AG10803 (cell line): ENCODE data around the gene CDK2AP2.
"Not testable (repeated sequence)": the region's sequence is repeated elsewhere in the genome, so short reads cannot be mapped to it uniquely, and the experiment has no call there.

Experiments used
- DNase-seq: peaks from one replicate; pipeline ENCODE4 v3.0.0; 2010; ENCODE audit warnings: low read depth
- H3K4me3 ChIP-seq: 2 replicates; pipeline ENCODE4 v1.5.1; 2011; ENCODE audit warnings: mild to moderate bottlenecking, low read length, control low read depth
- TF ChIP-seq, protein P1 (sequence below): conservative IDR thresholded peaks from 2 replicates; pipeline ENCODE4 v1.5.1; 2011; ENCODE audit warnings: mild to moderate bottlenecking, low read length, control low read depth, inconsistent platforms

Gene CDK2AP2

DNA sequence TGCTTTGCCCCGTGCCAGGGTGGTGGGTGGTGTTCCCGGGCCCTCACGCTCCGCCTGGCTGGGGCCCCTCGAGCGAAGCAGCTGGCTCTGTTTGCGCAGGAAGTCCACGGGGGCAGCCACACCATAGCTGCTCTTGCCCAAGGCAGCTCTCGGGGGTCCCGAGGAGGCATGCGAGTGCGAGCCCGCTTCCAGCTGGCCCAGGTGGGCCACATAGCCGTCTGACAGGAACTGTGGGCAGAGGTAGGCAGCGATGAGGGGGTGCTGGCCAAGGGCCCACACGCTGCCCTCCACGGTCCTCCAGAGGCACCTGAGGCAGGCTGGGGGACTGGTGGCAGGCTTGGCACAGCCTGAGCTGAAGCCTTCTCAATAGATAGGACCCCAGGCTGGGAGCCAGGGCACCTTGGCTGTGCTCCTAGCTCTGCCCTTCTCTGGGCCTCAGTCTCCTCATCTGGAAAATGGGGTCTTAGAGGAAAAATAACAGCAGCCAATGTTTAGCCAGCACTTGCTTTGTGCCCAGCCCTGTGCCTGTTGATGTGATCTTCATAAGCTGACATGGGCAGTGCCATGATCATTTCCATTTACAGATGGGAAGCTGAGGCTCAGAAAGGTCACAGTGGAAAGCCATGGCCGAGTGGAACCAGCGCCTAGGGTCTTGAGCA lies 15.8 kb downstream of the CDK2AP2 start:
- DNase-seq: no peak
- no peak overlapping the region for H3K4me3 ChIP-seq
- TF ChIP-seq, protein P1, sequence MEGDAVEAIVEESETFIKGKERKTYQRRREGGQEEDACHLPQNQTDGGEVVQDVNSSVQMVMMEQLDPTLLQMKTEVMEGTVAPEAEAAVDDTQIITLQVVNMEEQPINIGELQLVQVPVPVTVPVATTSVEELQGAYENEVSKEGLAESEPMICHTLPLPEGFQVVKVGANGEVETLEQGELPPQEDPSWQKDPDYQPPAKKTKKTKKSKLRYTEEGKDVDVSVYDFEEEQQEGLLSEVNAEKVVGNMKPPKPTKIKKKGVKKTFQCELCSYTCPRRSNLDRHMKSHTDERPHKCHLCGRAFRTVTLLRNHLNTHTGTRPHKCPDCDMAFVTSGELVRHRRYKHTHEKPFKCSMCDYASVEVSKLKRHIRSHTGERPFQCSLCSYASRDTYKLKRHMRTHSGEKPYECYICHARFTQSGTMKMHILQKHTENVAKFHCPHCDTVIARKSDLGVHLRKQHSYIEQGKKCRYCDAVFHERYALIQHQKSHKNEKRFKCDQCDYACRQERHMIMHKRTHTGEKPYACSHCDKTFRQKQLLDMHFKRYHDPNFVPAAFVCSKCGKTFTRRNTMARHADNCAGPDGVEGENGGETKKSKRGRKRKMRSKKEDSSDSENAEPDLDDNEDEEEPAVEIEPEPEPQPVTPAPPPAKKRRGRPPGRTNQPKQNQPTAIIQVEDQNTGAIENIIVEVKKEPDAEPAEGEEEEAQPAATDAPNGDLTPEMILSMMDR: no peak

DNA sequence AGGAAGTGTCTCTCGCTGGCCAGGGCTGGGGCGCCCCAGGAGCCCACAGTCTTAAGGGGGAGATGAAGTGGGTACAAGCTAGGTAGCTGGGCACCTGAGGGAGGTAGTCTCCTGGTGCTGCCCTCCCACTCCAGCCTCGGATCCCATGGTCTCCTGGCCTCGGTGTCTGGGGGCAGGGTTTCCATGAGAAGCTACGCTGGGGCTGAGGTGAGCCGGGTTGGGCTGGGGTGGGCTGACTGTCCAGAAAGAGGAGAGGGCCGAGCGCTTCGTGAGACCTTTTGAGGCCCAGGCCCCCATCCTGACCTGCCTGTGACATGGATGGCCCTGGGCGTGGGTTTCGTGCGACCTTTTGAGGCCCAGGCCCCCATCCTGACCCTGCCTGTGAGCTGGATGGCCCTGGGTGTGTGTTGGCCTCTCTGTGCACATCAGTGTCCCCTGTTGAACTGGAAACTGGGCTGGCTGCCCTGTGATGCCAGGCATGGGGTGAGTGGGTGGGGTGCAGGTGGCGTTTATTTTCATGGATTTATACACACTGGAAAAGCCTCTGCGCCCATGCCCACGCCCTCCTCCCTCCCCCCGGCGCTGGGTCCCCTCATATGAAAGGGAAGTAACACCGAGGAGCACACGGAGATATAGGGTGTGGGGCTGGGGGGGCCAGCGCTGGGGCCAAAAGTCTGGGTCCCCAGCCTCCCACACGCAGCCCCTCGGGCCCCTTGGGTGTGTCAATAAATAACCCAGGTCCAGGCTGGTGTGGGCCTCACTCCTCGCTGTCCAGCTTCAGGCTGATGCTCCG lies 16.5 kb downstream of the CDK2AP2 start:
- TF ChIP-seq, protein P1: no peak
- DNase-seq: no peak
- H3K4me3 ChIP-seq: no peak overlapping the region

DNA sequence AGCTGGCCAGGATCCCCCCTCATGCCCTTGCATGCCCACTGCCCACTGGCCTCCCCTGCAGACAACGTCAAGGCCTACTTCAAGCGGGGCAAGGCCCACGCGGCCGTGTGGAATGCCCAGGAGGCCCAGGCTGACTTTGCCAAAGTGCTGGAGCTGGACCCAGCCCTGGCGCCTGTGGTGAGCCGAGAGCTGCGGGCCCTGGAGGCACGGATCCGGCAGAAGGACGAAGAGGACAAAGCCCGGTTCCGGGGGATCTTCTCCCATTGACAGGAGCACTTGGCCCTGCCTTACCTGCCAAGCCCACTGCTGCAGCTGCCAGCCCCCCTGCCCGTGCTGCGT lies 17.3 kb downstream of the CDK2AP2 start:
- no peak for DNase-seq
- H3K4me3 ChIP-seq: no peak overlapping the region
- TF ChIP-seq, protein P1: no peak

DNA sequence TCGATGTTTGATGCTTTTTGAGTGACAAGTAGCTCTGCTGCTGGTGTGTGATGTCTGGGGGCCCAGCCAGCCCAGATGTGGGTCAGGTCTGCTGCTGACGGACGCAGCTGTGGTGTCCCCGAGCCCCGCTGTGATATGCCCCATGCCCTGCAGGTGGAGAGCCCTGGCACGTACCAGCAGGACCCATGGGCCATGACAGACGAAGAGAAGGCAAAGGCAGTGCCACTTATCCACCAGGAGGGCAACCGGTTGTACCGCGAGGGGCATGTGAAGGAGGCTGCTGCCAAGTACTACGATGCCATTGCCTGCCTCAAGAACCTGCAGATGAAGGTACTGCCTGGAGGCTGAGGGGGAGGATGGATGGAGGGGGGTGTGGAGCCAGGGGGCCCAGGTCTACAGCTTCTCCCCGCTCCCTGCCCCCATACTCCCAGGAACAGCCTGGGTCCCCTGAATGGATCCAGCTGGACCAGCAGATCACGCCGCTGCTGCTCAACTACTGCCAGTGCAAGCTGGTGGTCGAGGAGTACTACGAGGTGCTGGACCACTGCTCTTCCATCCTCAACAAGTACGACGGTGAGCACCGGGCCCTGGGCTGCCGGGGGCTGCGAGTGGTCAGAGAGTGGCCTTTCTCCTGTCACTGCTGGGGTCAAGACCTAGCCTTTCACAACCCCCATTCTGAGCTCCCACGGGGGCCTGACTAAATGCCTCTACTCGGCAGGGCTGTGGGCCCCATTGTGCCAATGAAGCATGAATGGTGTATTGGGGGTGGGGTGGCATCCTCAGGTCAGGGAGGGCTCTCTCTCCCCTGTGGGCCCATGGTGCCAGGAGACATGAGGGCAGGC lies 17.9 kb downstream of the CDK2AP2 start:
- TF ChIP-seq, protein P1: no peak
- no peak overlapping the region for H3K4me3 ChIP-seq
- no peak for DNase-seq

DNA sequence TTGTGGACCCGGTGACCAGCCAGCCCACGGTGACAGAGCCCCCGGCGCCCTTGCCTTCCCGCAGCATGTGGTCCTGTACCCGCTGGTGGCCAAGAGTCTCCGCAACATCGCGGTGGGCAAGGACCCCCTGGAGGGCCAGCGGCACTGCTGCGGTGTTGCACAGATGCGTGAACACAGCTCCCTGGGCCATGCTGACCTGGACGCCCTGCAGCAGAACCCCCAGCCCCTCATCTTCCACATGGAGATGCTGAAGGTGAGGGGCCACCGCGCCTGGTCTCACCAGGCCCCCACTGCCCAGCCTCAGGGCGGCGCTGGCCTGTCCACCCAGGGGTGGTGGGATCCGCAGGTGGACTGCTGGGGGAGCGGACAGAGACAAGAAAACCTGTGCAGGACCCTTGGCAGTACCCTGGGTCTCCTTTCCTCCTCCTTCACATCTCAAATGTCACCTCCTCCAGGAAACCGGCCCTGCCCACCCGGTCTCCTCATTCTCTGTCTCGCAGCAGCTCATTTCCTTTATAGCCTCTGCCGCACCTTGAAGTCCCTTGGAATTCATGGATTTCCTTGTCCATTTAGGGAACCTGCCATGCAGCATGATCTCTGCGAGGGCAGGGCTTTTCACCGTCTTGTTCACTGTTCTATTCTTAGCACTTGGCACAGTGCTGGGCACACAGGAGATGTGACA lies 18.6 kb downstream of the CDK2AP2 start:
- no peak overlapping the region for H3K4me3 ChIP-seq
- TF ChIP-seq, protein P1: no peak
- DNase-seq: no peak

DNA sequence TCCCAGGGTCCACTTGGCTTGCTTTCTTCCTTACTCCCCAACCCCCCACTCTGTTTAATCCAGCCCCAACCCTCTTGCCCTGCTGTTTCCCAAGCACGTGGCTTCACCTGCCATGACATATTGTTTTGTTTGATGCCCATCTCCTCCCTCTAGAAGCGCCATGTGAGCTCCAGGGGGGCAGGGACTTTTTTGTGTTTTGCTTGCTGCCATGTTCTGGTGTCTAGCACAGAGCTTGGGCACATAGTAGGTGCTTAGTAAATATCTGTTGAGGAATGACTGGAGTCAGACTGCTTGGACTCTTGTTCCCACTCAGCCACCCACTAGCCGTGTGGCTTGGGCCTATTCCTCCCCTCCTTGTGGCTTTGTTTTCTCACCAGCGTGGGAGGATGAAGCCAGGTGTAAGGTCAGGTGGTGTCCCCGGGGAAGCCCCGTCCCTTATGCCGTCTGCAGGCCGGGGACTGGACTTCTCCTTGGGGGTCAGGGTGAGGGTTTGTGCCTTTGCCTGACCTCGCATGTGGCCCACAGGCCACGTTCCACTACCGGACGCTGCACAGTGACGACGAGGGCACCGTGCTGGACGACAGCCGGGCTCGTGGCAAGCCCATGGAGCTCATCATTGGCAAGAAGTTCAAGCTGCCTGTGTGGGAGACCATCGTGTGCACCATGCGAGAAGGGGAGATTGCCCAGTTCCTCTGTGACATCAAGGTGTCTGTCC lies 21.3 kb downstream of the CDK2AP2 start:
- no peak overlapping the region for H3K4me3 ChIP-seq
- no peak for DNase-seq
- TF ChIP-seq, protein P1: no peak

DNA sequence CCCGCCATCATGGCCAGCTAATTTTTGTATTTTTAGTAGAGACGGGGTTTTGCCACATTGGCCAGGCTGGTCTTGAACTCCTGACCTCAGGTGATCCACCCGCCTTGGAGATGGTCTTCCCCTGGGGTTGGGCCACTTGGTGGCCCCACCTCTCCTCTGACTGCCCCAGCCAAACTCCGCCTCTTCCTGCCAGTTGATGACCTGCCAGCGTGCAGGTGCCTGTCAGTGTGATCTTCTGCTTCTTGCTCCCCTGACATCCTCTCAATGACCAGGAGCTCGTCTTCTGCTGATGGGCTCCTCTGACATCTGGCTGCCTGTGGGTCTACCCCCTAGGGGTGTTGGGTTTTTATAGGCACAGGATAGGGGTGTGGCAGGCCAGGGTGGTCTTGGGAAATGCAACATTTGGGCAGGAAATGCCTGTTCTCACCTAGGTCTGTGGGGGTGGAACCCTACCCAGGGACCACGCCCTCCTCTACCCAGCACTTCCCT lies 22.0 kb downstream of the CDK2AP2 start:
- not testable (repeated sequence) for DNase-seq, H3K4me3 ChIP-seq
